Stimulated activated CD8-positive, alpha-beta memory T cell treated with anti-CD3 and anti-CD28 coated beads, Interleukin-2, amount 100 ng/mL, for 1 hour (primary cell): Measurements from ENCODE around the gene ABCC8.
"Not testable (repeated sequence)": the region's sequence is repeated elsewhere in the genome, so short reads cannot be mapped to it uniquely, and the experiment has no call there.

Source experiments
- DNase-seq, 2 donors: peaks; one replicate each; pipeline ENCODE4 v3.0.0-alpha.2; 2020; ENCODE audit warnings: low read depth in 2 of 2

Gene ABCC8

GRCh38 chr11:17428925-17429324 lies 47.7 kb downstream of the ABCC8 start:
- no peak for DNase-seq

- no peak for DNase-seq
Observed at GRCh38 chr11:17428261-17428660, 48.4 kb downstream of the ABCC8 start.

GRCh38 chr11:17426233-17426632 lies 50.4 kb downstream of the ABCC8 start:
- not testable (repeated sequence) for DNase-seq

- DNase-seq = no peak
Observed at GRCh38 chr11:17423533-17424310, 52.9 kb downstream of the ABCC8 start.

- no peak for DNase-seq
Observed at GRCh38 chr11:17421781-17422180, 54.9 kb downstream of the ABCC8 start.

GRCh38 chr11:17418444-17419081 lies 58.1 kb downstream of the ABCC8 start:
- DNase-seq = no peak

GRCh38 chr11:17416492-17416891 lies 60.2 kb downstream of the ABCC8 start:
- DNase-seq = no peak

GRCh38 chr11:17415523-17416104 lies 61.0 kb downstream of the ABCC8 start:
- DNase-seq = no peak

GRCh38 chr11:17414992-17415391 lies 61.7 kb downstream of the ABCC8 start:
- DNase-seq = no peak

- no peak for DNase-seq
Observed at GRCh38 chr11:17414317-17414737, 62.3 kb downstream of the ABCC8 start.

- no peak for DNase-seq
Observed at GRCh38 chr11:17413414-17414316, 63.0 kb downstream of the ABCC8 start.

- no peak for DNase-seq
Observed at GRCh38 chr11:17412488-17413180, 64.0 kb downstream of the ABCC8 start.

- DNase-seq = no peak
Observed at GRCh38 chr11:17411418-17411817, 65.2 kb downstream of the ABCC8 start.

- DNase-seq = no peak
Observed at GRCh38 chr11:17410606-17411379, 65.9 kb downstream of the ABCC8 start.

- no peak for DNase-seq
Observed at GRCh38 chr11:17408641-17409040, 68.0 kb downstream of the ABCC8 start.

- DNase-seq = no peak
Observed at GRCh38 chr11:17408026-17408425, 68.6 kb downstream of the ABCC8 start.

- DNase-seq = no peak
Observed at GRCh38 chr11:17407575-17407974, 69.1 kb downstream of the ABCC8 start.

- no peak for DNase-seq
Observed at GRCh38 chr11:17406818-17407149, 69.9 kb downstream of the ABCC8 start.

- no peak for DNase-seq
Observed at GRCh38 chr11:17406082-17406817, 70.4 kb downstream of the ABCC8 start.
